ENCODE results near the gene BCAS3.

The BCAS3 gene

GRCh38 chr17:61393550-61393903 lies 715.9 kb downstream of the BCAS3 start:
- Histone ChIP-seq H3K27ac (ENCODE audit: low read depth, low read length) (no peak overlapping the region), H3K9ac (ENCODE audit: low read length) (no peak overlapping the region), H3K9me3 (ENCODE audit: low read length) (no peaks in the 10 kb centered on the region), H3K27me3 (ENCODE audit: control insufficient read depth in 1 of 2, insufficient read depth in 2 of 2, low read length in 2 of 2) (peaks cover 13 to 35% of the 10 kb centered on the region in 2 donors), H3K4me3 (ENCODE audit: low read depth in 1 of 2, low read length in 2 of 2) (no peak overlapping the region), H3K4me1 (ENCODE audit: insufficient read depth, low read length) (peaks cover 7% of the 10 kb centered on the region), H3K36me3 (ENCODE audit: insufficient read depth, low read length) (no peaks in the 10 kb centered on the region)

GRCh38 chr17:61393904-61394629 lies 716.4 kb downstream of the BCAS3 start:
- no peaks in the 10 kb centered on the region for H3K9me3 ChIP-seq (ENCODE audit: low read length)
- peaks cover 18 to 41% of the 10 kb centered on the region in 2 donors for H3K27me3 ChIP-seq (ENCODE audit: control insufficient read depth in 1 of 2, insufficient read depth in 2 of 2, low read length in 2 of 2)
- H3K27ac ChIP-seq (ENCODE audit: low read depth, low read length): no peak overlapping the region
- no peak overlapping the region for H3K9ac ChIP-seq (ENCODE audit: low read length)
- no peaks in the 10 kb centered on the region for H3K36me3 ChIP-seq (ENCODE audit: insufficient read depth, low read length)
- peaks cover 7% of the 10 kb centered on the region for H3K4me1 ChIP-seq (ENCODE audit: insufficient read depth, low read length)
- no peak overlapping the region for H3K4me3 ChIP-seq (ENCODE audit: low read depth in 1 of 2, low read length in 2 of 2)

- H3K4me3 ChIP-seq (ENCODE audit: low read depth in 1 of 2, low read length in 2 of 2): no peak overlapping the region
- no peak overlapping the region for H3K27ac ChIP-seq (ENCODE audit: low read depth, low read length)
Measured at GRCh38 chr17:61394630-61395408, 717.2 kb downstream of the BCAS3 start.

GRCh38 chr17:61395409-61395982 lies 717.8 kb downstream of the BCAS3 start:
- Histone ChIP-seq H3K4me1 (ENCODE audit: insufficient read depth, low read length) (peaks cover 7% of the 10 kb centered on the region), H3K27ac (ENCODE audit: low read depth, low read length) (no peak overlapping the region), H3K9me3 (ENCODE audit: low read length) (no peaks in the 10 kb centered on the region), H3K27me3 (ENCODE audit: control insufficient read depth in 1 of 2, insufficient read depth in 2 of 2, low read length in 2 of 2) (peaks cover 18 to 48% of the 10 kb centered on the region in 2 donors), H3K36me3 (ENCODE audit: insufficient read depth, low read length) (no peaks in the 10 kb centered on the region), H3K9ac (ENCODE audit: low read length) (no peak overlapping the region), H3K4me3 (ENCODE audit: low read depth in 1 of 2, low read length in 2 of 2) (no peak overlapping the region)

More at GRCh38 chr17:61394630-61395408, 717.2 kb downstream of the BCAS3 start:
- peaks cover 18 to 48% of the 10 kb centered on the region in 2 donors for H3K27me3 ChIP-seq (ENCODE audit: control insufficient read depth in 1 of 2, insufficient read depth in 2 of 2, low read length in 2 of 2)
- H3K36me3 ChIP-seq (ENCODE audit: insufficient read depth, low read length): no peaks in the 10 kb centered on the region
- H3K9me3 ChIP-seq (ENCODE audit: low read length): no peaks in the 10 kb centered on the region
- no peak overlapping the region for H3K9ac ChIP-seq (ENCODE audit: low read length)
- peaks cover 7% of the 10 kb centered on the region for H3K4me1 ChIP-seq (ENCODE audit: insufficient read depth, low read length)

- Histone ChIP-seq H3K9me3 (ENCODE audit: low read length) (no peaks in the 10 kb centered on the region), H3K27me3 (ENCODE audit: control insufficient read depth in 1 of 2, insufficient read depth in 2 of 2, low read length in 2 of 2) (peaks cover 24 to 54% of the 10 kb centered on the region in 2 donors), H3K4me1 (ENCODE audit: insufficient read depth, low read length) (peaks cover 11% of the 10 kb centered on the region), H3K4me3 (ENCODE audit: low read depth in 1 of 2, low read length in 2 of 2) (no peak overlapping the region), H3K9ac (ENCODE audit: low read length) (no peak overlapping the region), H3K36me3 (ENCODE audit: insufficient read depth, low read length) (no peaks in the 10 kb centered on the region), H3K27ac (ENCODE audit: low read depth, low read length) (no peak overlapping the region)
Measured at GRCh38 chr17:61395983-61396585, 718.4 kb downstream of the BCAS3 start.

- Histone ChIP-seq H3K36me3 (ENCODE audit: insufficient read depth, low read length) (no peaks in the 10 kb centered on the region), H3K27me3 (ENCODE audit: control insufficient read depth in 1 of 2, insufficient read depth in 2 of 2, low read length in 2 of 2) (peaks cover 29 to 60% of the 10 kb centered on the region in 2 donors), H3K4me1 (ENCODE audit: insufficient read depth, low read length) (peaks cover 12% of the 10 kb centered on the region), H3K4me3 (ENCODE audit: low read depth in 1 of 2, low read length in 2 of 2) (no peak overlapping the region), H3K9ac (ENCODE audit: low read length) (no peak overlapping the region), H3K27ac (ENCODE audit: low read depth, low read length) (no peak overlapping the region), H3K9me3 (ENCODE audit: low read length) (no peaks in the 10 kb centered on the region)
Measured at GRCh38 chr17:61396586-61397085, 719.0 kb downstream of the BCAS3 start.

GRCh38 chr17:61397086-61397842 lies 719.6 kb downstream of the BCAS3 start:
- H3K9ac ChIP-seq (ENCODE audit: low read length): no peak overlapping the region
- H3K36me3 ChIP-seq (ENCODE audit: insufficient read depth, low read length): no peaks in the 10 kb centered on the region
- H3K4me3 ChIP-seq (ENCODE audit: low read depth in 1 of 2, low read length in 2 of 2): peak overlapping the region in 1 of 2 donors; percentile 20
- no peak overlapping the region for H3K27ac ChIP-seq (ENCODE audit: low read depth, low read length)
- H3K4me1 ChIP-seq (ENCODE audit: insufficient read depth, low read length): peaks cover 12% of the 10 kb centered on the region
- peaks cover 34 to 64% of the 10 kb centered on the region in 2 donors for H3K27me3 ChIP-seq (ENCODE audit: control insufficient read depth in 1 of 2, insufficient read depth in 2 of 2, low read length in 2 of 2)
- H3K9me3 ChIP-seq (ENCODE audit: low read length): no peaks in the 10 kb centered on the region

- H3K27me3 ChIP-seq (ENCODE audit: control insufficient read depth in 1 of 2, insufficient read depth in 2 of 2, low read length in 2 of 2): peaks cover 48 to 79% of the 10 kb centered on the region in 2 donors
- H3K9ac ChIP-seq (ENCODE audit: low read length): no peak overlapping the region
- H3K4me3 ChIP-seq (ENCODE audit: low read depth in 1 of 2, low read length in 2 of 2): peak overlapping the region in 1 of 2 donors; percentile 23
Measured at GRCh38 chr17:61398721-61399130, 721.1 kb downstream of the BCAS3 start.

GRCh38 chr17:61399131-61400065 lies 721.7 kb downstream of the BCAS3 start, which contains the start of gene TBX2:
Gene TBX2 (plus strand): TSS chr17:61399843. CDS start chr17:61400177, 334 bp downstream.
- no peaks in the 10 kb centered on the region for H3K36me3 ChIP-seq (ENCODE audit: insufficient read depth, low read length)
- no peak within 1 kb of the TSS for H3K9ac ChIP-seq (ENCODE audit: low read length)
- peaks cover 27% of the 10 kb centered on the region for H3K4me1 ChIP-seq (ENCODE audit: insufficient read depth, low read length)
- H3K27me3 ChIP-seq (ENCODE audit: control insufficient read depth in 1 of 2, insufficient read depth in 2 of 2, low read length in 2 of 2): peaks cover 55 to 85% of the 10 kb centered on the region in 2 donors
- H3K4me3 ChIP-seq (ENCODE audit: low read depth in 1 of 2, low read length in 2 of 2): peak within 1 kb of the TSS; percentile 23 to 45
- peaks cover 4% of the 10 kb centered on the region for H3K9me3 ChIP-seq (ENCODE audit: low read length)
- no peak within 1 kb of the TSS for H3K27ac ChIP-seq (ENCODE audit: low read depth, low read length)

More at GRCh38 chr17:61398721-61399130, 721.1 kb downstream of the BCAS3 start:
- peaks cover 2% of the 10 kb centered on the region for H3K9me3 ChIP-seq (ENCODE audit: low read length)
- H3K27ac ChIP-seq (ENCODE audit: low read depth, low read length): no peak overlapping the region
- H3K36me3 ChIP-seq (ENCODE audit: insufficient read depth, low read length): no peaks in the 10 kb centered on the region
- peaks cover 20% of the 10 kb centered on the region for H3K4me1 ChIP-seq (ENCODE audit: insufficient read depth, low read length)
